Esophagus (tissue), 2 donors: Measurements from ENCODE around the gene RAP1GAP2. TPM values are rescaled to one million over a fixed set of nuclear protein-coding genes. Genes with fewer than 3 reads are reported as not detected.

Experiments
- H3K27ac ChIP-seq, 2 donors: one replicate each; pipeline ENCODE4 v1.5.1; 2013; ENCODE audit warnings: low read depth in 2 of 2, mild to moderate bottlenecking in 2 of 2, inconsistent platforms in 1 of 2, low read length in 1 of 2, moderate library complexity in 1 of 2
- H3K27me3 ChIP-seq, 2 donors: one replicate each; pipeline ENCODE4 v1.6.1; 2013; ENCODE audit warnings: low read length in 2 of 2, control low read depth in 1 of 2, mild to moderate bottlenecking in 1 of 2; ENCODE audit not compliant: insufficient read depth in 2 of 2, control insufficient read depth in 1 of 2
- H3K36me3 ChIP-seq, 2 donors: one replicate each; pipeline ENCODE4 v1.6.1; 2013; ENCODE audit warnings: low read length in 1 of 2; ENCODE audit not compliant: control insufficient read depth in 2 of 2, insufficient read depth in 2 of 2
- H3K4me1 ChIP-seq, 2 donors: one replicate each; pipeline ENCODE4 v1.6.1; 2013; ENCODE audit warnings: low read length in 1 of 2; ENCODE audit not compliant: control insufficient read depth in 2 of 2, insufficient read depth in 2 of 2
- H3K4me3 ChIP-seq, 2 donors: one replicate each; pipeline ENCODE4 v1.5.1; 2013; ENCODE audit warnings: low read length in 2 of 2, mild to moderate bottlenecking in 2 of 2, low read depth in 1 of 2, moderate library complexity in 1 of 2
- H3K9me3 ChIP-seq, 2 donors: one replicate each; pipeline ENCODE4 v1.6.1; 2013; ENCODE audit warnings: mild to moderate bottlenecking in 2 of 2, low read depth in 1 of 2, low read length in 1 of 2, moderate library complexity in 1 of 2; ENCODE audit not compliant: control insufficient read depth in 2 of 2, insufficient read depth in 1 of 2
- WGBS, 2 donors: extraction: QIAGEN DNeasy Blood & Tissue Kit; methylation state at CpG; one replicate each; pipeline ENCODE4 v1.1.7; 2013; 5-methylcytosine and 5-hydroxymethylcytosine counted together
- polyA plus RNA-seq, 2 donors: library from polyadenylated mRNA; stranded (reverse); fragments of 200-250 nt; gene quantifications; one replicate each; pipeline ENCODE4 v1.2.3, GENCODE V29; 2013
- donor health status: healthy with polysubstance abuse.
- donor health status: Bipolar disorder and iron deficiency.

Gene RAP1GAP2
- polyA plus RNA-seq = 1 to 10 TPM; 3.6 to 5.1 TPM

DNA sequence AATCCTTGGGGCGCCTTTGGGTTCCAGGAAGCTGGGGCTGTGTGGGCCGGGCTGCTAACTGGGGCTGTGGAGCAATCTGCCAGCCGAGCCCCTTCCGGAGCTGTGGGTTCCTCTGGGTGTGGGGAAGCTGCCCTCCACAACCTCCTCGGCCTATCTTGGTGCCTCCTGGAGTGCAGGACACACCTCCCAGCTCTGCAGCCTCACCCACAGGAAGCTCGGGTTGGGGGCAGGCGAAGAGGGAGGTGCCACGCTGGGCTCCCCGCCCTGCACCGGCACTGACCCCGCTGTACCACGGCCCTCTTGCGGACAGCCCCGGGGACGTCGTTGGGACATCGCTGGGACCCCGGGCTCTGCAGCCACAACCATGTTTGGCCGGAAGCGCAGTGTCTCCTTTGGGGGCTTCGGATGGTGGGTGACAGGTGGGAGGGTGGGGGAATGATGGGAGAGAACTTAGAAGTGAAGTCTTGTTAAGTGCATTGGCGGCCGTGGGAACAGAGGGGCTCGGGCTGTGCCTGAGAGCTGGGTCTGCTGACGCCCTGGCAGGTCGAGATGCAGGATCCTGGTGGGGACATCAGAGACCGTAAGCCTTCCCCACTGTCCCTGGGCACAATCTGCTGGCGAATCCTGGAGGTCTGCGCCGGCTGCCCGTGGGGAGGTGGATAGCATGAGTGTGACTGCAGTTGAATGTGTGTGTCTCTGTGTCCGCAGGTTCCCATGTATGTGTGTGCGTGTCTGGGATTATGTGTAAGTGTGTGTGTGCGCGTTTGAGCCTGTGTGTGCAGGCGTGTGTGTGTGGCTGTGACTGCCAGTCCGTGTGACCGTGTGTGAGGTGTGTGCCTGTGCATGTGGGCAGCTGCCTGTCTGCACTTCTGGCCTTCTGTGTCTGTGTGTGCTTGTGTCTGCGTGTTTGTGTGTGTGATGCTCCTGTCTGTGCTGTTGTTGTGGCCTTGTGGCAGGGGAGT, at the start of gene RAP1GAP2:
RAP1GAP2 (plus strand) TSS at position 275 of the 962 bp plus-strand sequence; CDS start at position 365, 90 bp downstream.
- H3K27ac ChIP-seq = no peak within 1 kb of the TSS
- peak within 1 kb of the TSS in 1 of 2 donors; percentile 15 for H3K4me3 ChIP-seq
- WGBS, 2 donors = 55 to 65% methylated on average over 39 of the region's 39 CpGs

GRCh38 chr17:2749058-2749783, 47.0 kb upstream of the RAP1GAP2 start, which contains the start of gene CCDC92B:
TSS of gene CCDC92B (minus strand) at chr17:2749652. CDS start at chr17:2735145, 14,507 bp downstream.
- Histone ChIP-seq H3K27ac (no peak within 1 kb of the TSS), H3K4me1 (peaks cover 0 to 4% of the 10 kb centered on the region in 2 donors), H3K27me3 (peaks cover 0 to 13% of the 10 kb centered on the region in 2 donors), H3K36me3 (no peaks in the 10 kb centered on the region), H3K9me3 (peaks cover 0 to 5% of the 10 kb centered on the region in 2 donors), H3K4me3 (peak within 1 kb of the TSS in 1 of 2 donors; percentile 1)
- WGBS, 2 donors = 4 to 14% methylated on average over 14 to 69 of the region's 76 CpGs

More for the DNA sequence above, at the start of gene RAP1GAP2:
- no peaks in the 10 kb centered on the region for H3K9me3 ChIP-seq
- H3K4me1 ChIP-seq = peaks cover 0 to 9% of the 10 kb centered on the region in 2 donors
- H3K36me3 ChIP-seq = no peaks in the 10 kb centered on the region
- peaks cover 0 to 6% of the 10 kb centered on the region in 2 donors for H3K27me3 ChIP-seq

- H3K4me1 ChIP-seq = peaks cover 0 to 4% of the 10 kb centered on the region in 2 donors
- no peak overlapping the region for H3K27ac ChIP-seq
- peaks cover 0 to 5% of the 10 kb centered on the region in 2 donors for H3K9me3 ChIP-seq
- peak overlapping the region in 1 of 2 donors; percentile 1 for H3K4me3 ChIP-seq
- peaks cover 0 to 13% of the 10 kb centered on the region in 2 donors for H3K27me3 ChIP-seq
- 1% methylated on average over 33 to 35 of the region's 35 CpGs for WGBS, 2 donors
- no peaks in the 10 kb centered on the region for H3K36me3 ChIP-seq
Observed at GRCh38 chr17:2749784-2750181, 46.5 kb upstream of the RAP1GAP2 start.

GRCh38 chr17:2750721-2751120, 45.5 kb upstream of the RAP1GAP2 start:
- Histone ChIP-seq H3K27me3 (peaks cover 0 to 16% of the 10 kb centered on the region in 2 donors), H3K36me3 (no peaks in the 10 kb centered on the region), H3K9me3 (peaks cover 0 to 5% of the 10 kb centered on the region in 2 donors), H3K4me3 (no peak overlapping the region), H3K27ac (no peak overlapping the region), H3K4me1 (peaks cover 0 to 4% of the 10 kb centered on the region in 2 donors)
- WGBS, 2 donors = 76 to 82% methylated on average over 2 of the region's 2 CpGs

GRCh38 chr17:2751491-2751890, 44.7 kb upstream of the RAP1GAP2 start:
- H3K36me3 ChIP-seq = no peaks in the 10 kb centered on the region
- H3K27me3 ChIP-seq = peaks cover 0 to 22% of the 10 kb centered on the region in 2 donors
- peaks cover 0 to 5% of the 10 kb centered on the region in 2 donors for H3K9me3 ChIP-seq
- no peak overlapping the region for H3K27ac ChIP-seq
- no peak overlapping the region for H3K4me3 ChIP-seq
- peaks cover 4 to 9% of the 10 kb centered on the region in 2 donors for H3K4me1 ChIP-seq
- 62 to 77% methylated on average over 2 of the region's 2 CpGs for WGBS, 2 donors

- peaks cover 5 to 6% of the 10 kb centered on the region in 2 donors for H3K4me1 ChIP-seq
- H3K27me3 ChIP-seq = peaks cover 0 to 12% of the 10 kb centered on the region in 2 donors
- peak overlapping the region in 1 of 2 donors; percentile 52 for H3K4me3 ChIP-seq
- no peaks in the 10 kb centered on the region for H3K9me3 ChIP-seq
- no peak overlapping the region for H3K27ac ChIP-seq
- no peaks in the 10 kb centered on the region for H3K36me3 ChIP-seq
- WGBS, 2 donors = 2 to 3% methylated on average over 33 to 46 of the region's 46 CpGs
Observed at GRCh38 chr17:2755891-2756724, 40.1 kb upstream of the RAP1GAP2 start.

GRCh38 chr17:2758870-2759269, 37.4 kb upstream of the RAP1GAP2 start:
- Histone ChIP-seq H3K4me3 (no peak overlapping the region), H3K4me1 (peaks cover 5 to 6% of the 10 kb centered on the region in 2 donors), H3K9me3 (no peaks in the 10 kb centered on the region), H3K36me3 (no peaks in the 10 kb centered on the region), H3K27ac (no peak overlapping the region), H3K27me3 (peaks cover 0 to 12% of the 10 kb centered on the region in 2 donors)
- WGBS, 2 donors = 71% methylated on average over 4 of the region's 4 CpGs

- WGBS, 2 donors = 54 to 63% methylated on average over 12 of the region's 12 CpGs
- no peaks in the 10 kb centered on the region for H3K27me3 ChIP-seq
- H3K36me3 ChIP-seq = no peaks in the 10 kb centered on the region
- no peak overlapping the region for H3K4me3 ChIP-seq
- H3K9me3 ChIP-seq = no peaks in the 10 kb centered on the region
- no peaks in the 10 kb centered on the region for H3K4me1 ChIP-seq
- H3K27ac ChIP-seq = no peak overlapping the region
Observed at GRCh38 chr17:2770129-2770528, 26.1 kb upstream of the RAP1GAP2 start.
